ENCODE results near the gene ANO2. TPM values are rescaled to one million over a fixed set of nuclear protein-coding genes. Genes with fewer than 3 reads are reported as not detected.

The ANO2 gene
- total and polyA plus RNA-seq, 4 donors, result 2.4 to 30.8 (median 27.8) TPM; not detected in 1

- DNase-seq (no peak), ATAC-seq (ENCODE audit: low FRiP score) (no peak)
- 95 to 96% methylated on average over 4 of the region's 4 CpGs for whole genome bisulfite sequencing, 2 donors
- H3K4me3 ChIP-seq (ENCODE audit: low read length in 2 of 2), result no peak overlapping the region
- H3K36me3 ChIP-seq (ENCODE audit: control insufficient read depth in 1 of 2, insufficient read depth in 2 of 2, low read length in 1 of 2), result no peaks in the 10 kb centered on the region
- H3K27me3 ChIP-seq (ENCODE audit: control insufficient read depth in 1 of 2, insufficient read depth in 2 of 2, low read length in 1 of 2), result no peaks in the 10 kb centered on the region
- intact Hi-C loops (cut with DNase I), result no loop called here
- no peaks in the 10 kb centered on the region for H3K4me1 ChIP-seq (ENCODE audit: control insufficient read depth in 1 of 2, insufficient read depth in 2 of 2, low read length in 2 of 2)
- no peaks in the 10 kb centered on the region for H3K9me3 ChIP-seq (ENCODE audit: control insufficient read depth, low read length)
- no peak overlapping the region for H3K27ac ChIP-seq (ENCODE audit: low read depth in 1 of 2, low read length in 2 of 2)
These were observed 161.7 kb downstream of the ANO2 start for GRCh38 chr12:5783289-5783920.

- intact Hi-C loops (cut with DNase I), result no loop called here
- Histone ChIP-seq H3K27ac (ENCODE audit: low read depth in 1 of 2, low read length in 2 of 2) (no peak overlapping the region), H3K27me3 (ENCODE audit: control insufficient read depth in 1 of 2, insufficient read depth in 2 of 2, low read length in 1 of 2) (no peaks in the 10 kb centered on the region), H3K36me3 (ENCODE audit: control insufficient read depth in 1 of 2, insufficient read depth in 2 of 2, low read length in 1 of 2) (no peaks in the 10 kb centered on the region), H3K4me3 (ENCODE audit: low read length in 2 of 2) (no peak overlapping the region), H3K4me1 (ENCODE audit: control insufficient read depth in 1 of 2, insufficient read depth in 2 of 2, low read length in 2 of 2) (no peaks in the 10 kb centered on the region), H3K9me3 (ENCODE audit: control insufficient read depth, low read length) (peaks cover 2% of the 10 kb centered on the region)
- DNase-seq, result no peak
- 76 to 81% methylated on average over 8 of the region's 8 CpGs for WGBS, 2 donors
- ATAC-seq (ENCODE audit: low FRiP score), result no peak
These were observed 164.5 kb downstream of the ANO2 start for GRCh38 chr12:5780536-5780935.

- DNase-seq (no peak), ATAC-seq (ENCODE audit: low FRiP score) (no peak)
- H3K27me3 ChIP-seq (ENCODE audit: control insufficient read depth in 1 of 2, insufficient read depth in 2 of 2, low read length in 1 of 2), result no peaks in the 10 kb centered on the region
- WGBS, 2 donors, result 70 to 80% methylated on average over 5 of the region's 5 CpGs
- H3K4me3 ChIP-seq (ENCODE audit: low read length in 2 of 2), result no peak overlapping the region
- H3K4me1 ChIP-seq (ENCODE audit: control insufficient read depth in 1 of 2, insufficient read depth in 2 of 2, low read length in 2 of 2), result no peaks in the 10 kb centered on the region
- intact Hi-C loops (cut with DNase I), result no loop called here
- no peaks in the 10 kb centered on the region for H3K36me3 ChIP-seq (ENCODE audit: control insufficient read depth in 1 of 2, insufficient read depth in 2 of 2, low read length in 1 of 2)
- peaks cover 2% of the 10 kb centered on the region for H3K9me3 ChIP-seq (ENCODE audit: control insufficient read depth, low read length)
- no peak overlapping the region for H3K27ac ChIP-seq (ENCODE audit: low read depth in 1 of 2, low read length in 2 of 2)
These were observed 165.7 kb downstream of the ANO2 start for GRCh38 chr12:5779401-5779800.

GRCh38 chr12:5778821-5779220 is 166.2 kb downstream of the ANO2 start:
- ATAC-seq (ENCODE audit: low FRiP score) (no peak), DNase-seq (no peak)
- Histone ChIP-seq H3K36me3 (ENCODE audit: control insufficient read depth in 1 of 2, insufficient read depth in 2 of 2, low read length in 1 of 2) (no peaks in the 10 kb centered on the region), H3K27me3 (ENCODE audit: control insufficient read depth in 1 of 2, insufficient read depth in 2 of 2, low read length in 1 of 2) (no peaks in the 10 kb centered on the region), H3K9me3 (ENCODE audit: control insufficient read depth, low read length) (peaks cover 2% of the 10 kb centered on the region), H3K27ac (ENCODE audit: low read depth in 1 of 2, low read length in 2 of 2) (no peak overlapping the region), H3K4me3 (ENCODE audit: low read length in 2 of 2) (no peak overlapping the region), H3K4me1 (ENCODE audit: control insufficient read depth in 1 of 2, insufficient read depth in 2 of 2, low read length in 2 of 2) (no peaks in the 10 kb centered on the region)
- intact Hi-C loops (cut with DNase I), result no loop called here

- intact Hi-C loops (cut with DNase I), result no loop called here
- Histone ChIP-seq H3K27ac (ENCODE audit: low read depth in 1 of 2, low read length in 2 of 2) (no peak overlapping the region), H3K4me1 (ENCODE audit: control insufficient read depth in 1 of 2, insufficient read depth in 2 of 2, low read length in 2 of 2) (no peaks in the 10 kb centered on the region), H3K36me3 (ENCODE audit: control insufficient read depth in 1 of 2, insufficient read depth in 2 of 2, low read length in 1 of 2) (no peaks in the 10 kb centered on the region), H3K27me3 (ENCODE audit: control insufficient read depth in 1 of 2, insufficient read depth in 2 of 2, low read length in 1 of 2) (no peaks in the 10 kb centered on the region), H3K4me3 (ENCODE audit: low read length in 2 of 2) (no peak overlapping the region), H3K9me3 (ENCODE audit: control insufficient read depth, low read length) (peaks cover 2% of the 10 kb centered on the region)
- ATAC-seq (ENCODE audit: low FRiP score) (no peak), DNase-seq (no peak)
- 42 to 69% methylated on average over 3 of the region's 3 CpGs for WGBS, 2 donors
These were observed 167.6 kb downstream of the ANO2 start for GRCh38 chr12:5777451-5777850.

GRCh38 chr12:5776091-5776490 is 169.0 kb downstream of the ANO2 start:
- ATAC-seq (ENCODE audit: low FRiP score) (no peak), DNase-seq (no peak)
- intact Hi-C loops (cut with DNase I), result no loop called here
- Histone ChIP-seq H3K9me3 (ENCODE audit: control insufficient read depth, low read length) (peaks cover 2% of the 10 kb centered on the region), H3K27me3 (ENCODE audit: control insufficient read depth in 1 of 2, insufficient read depth in 2 of 2, low read length in 1 of 2) (no peaks in the 10 kb centered on the region), H3K36me3 (ENCODE audit: control insufficient read depth in 1 of 2, insufficient read depth in 2 of 2, low read length in 1 of 2) (no peaks in the 10 kb centered on the region), H3K27ac (ENCODE audit: low read depth in 1 of 2, low read length in 2 of 2) (no peak overlapping the region), H3K4me1 (ENCODE audit: control insufficient read depth in 1 of 2, insufficient read depth in 2 of 2, low read length in 2 of 2) (no peaks in the 10 kb centered on the region), H3K4me3 (ENCODE audit: low read length in 2 of 2) (no peak overlapping the region)
- WGBS, 2 donors, result 97 to 98% methylated on average over 4 of the region's 4 CpGs

- Histone ChIP-seq H3K4me1 (ENCODE audit: control insufficient read depth in 1 of 2, insufficient read depth in 2 of 2, low read length in 2 of 2) (no peaks in the 10 kb centered on the region), H3K9me3 (ENCODE audit: control insufficient read depth, low read length) (peaks cover 2% of the 10 kb centered on the region), H3K4me3 (ENCODE audit: low read length in 2 of 2) (no peak overlapping the region), H3K36me3 (ENCODE audit: control insufficient read depth in 1 of 2, insufficient read depth in 2 of 2, low read length in 1 of 2) (no peaks in the 10 kb centered on the region), H3K27me3 (ENCODE audit: control insufficient read depth in 1 of 2, insufficient read depth in 2 of 2, low read length in 1 of 2) (no peaks in the 10 kb centered on the region), H3K27ac (ENCODE audit: low read depth in 1 of 2, low read length in 2 of 2) (no peak overlapping the region)
- DNase-seq, result no peak
- WGBS, 2 donors, result 91 to 94% methylated on average over 3 of the region's 3 CpGs
- ATAC-seq (ENCODE audit: low FRiP score), result no peak
- intact Hi-C loops (cut with DNase I), result no loop called here
These were observed 171.5 kb downstream of the ANO2 start for GRCh38 chr12:5773550-5773949.

GRCh38 chr12:5771756-5772155 is 173.3 kb downstream of the ANO2 start:
- 82 to 96% methylated on average over 1 of the region's 1 CpG for WGBS, 2 donors

GRCh38 chr12:5770727-5771126 is 174.3 kb downstream of the ANO2 start:
- WGBS, 2 donors, result 96 to 100% methylated on average over 1 of the region's 1 CpG
- intact Hi-C loops (cut with DNase I), result no loop called here
- Histone ChIP-seq H3K4me1 (ENCODE audit: control insufficient read depth in 1 of 2, insufficient read depth in 2 of 2, low read length in 2 of 2) (no peaks in the 10 kb centered on the region), H3K27me3 (ENCODE audit: control insufficient read depth in 1 of 2, insufficient read depth in 2 of 2, low read length in 1 of 2) (no peaks in the 10 kb centered on the region), H3K4me3 (ENCODE audit: low read length in 2 of 2) (no peak overlapping the region), H3K9me3 (ENCODE audit: control insufficient read depth, low read length) (no peaks in the 10 kb centered on the region), H3K27ac (ENCODE audit: low read depth in 1 of 2, low read length in 2 of 2) (no peak overlapping the region), H3K36me3 (ENCODE audit: control insufficient read depth in 1 of 2, insufficient read depth in 2 of 2, low read length in 1 of 2) (no peaks in the 10 kb centered on the region)
- no peak for ATAC-seq (ENCODE audit: low FRiP score)
- no peak for DNase-seq

More at GRCh38 chr12:5771756-5772155, 173.3 kb downstream of the ANO2 start:
- Histone ChIP-seq H3K4me3 (ENCODE audit: low read length in 2 of 2) (no peak overlapping the region), H3K27me3 (ENCODE audit: control insufficient read depth in 1 of 2, insufficient read depth in 2 of 2, low read length in 1 of 2) (no peaks in the 10 kb centered on the region), H3K4me1 (ENCODE audit: control insufficient read depth in 1 of 2, insufficient read depth in 2 of 2, low read length in 2 of 2) (no peaks in the 10 kb centered on the region), H3K36me3 (ENCODE audit: control insufficient read depth in 1 of 2, insufficient read depth in 2 of 2, low read length in 1 of 2) (no peaks in the 10 kb centered on the region), H3K27ac (ENCODE audit: low read depth in 1 of 2, low read length in 2 of 2) (no peak overlapping the region), H3K9me3 (ENCODE audit: control insufficient read depth, low read length) (peaks cover 2% of the 10 kb centered on the region)
- intact Hi-C loops (cut with DNase I), result no loop called here
- ATAC-seq (ENCODE audit: low FRiP score), result no peak
- no peak for DNase-seq

Measured in aorta (tissue), 5 donors.